ENCODE data around the gene DNAJA3. TPM values are rescaled to one million over a fixed set of nuclear protein-coding genes. Genes with fewer than 3 reads are reported as not detected.

DNAJA3 gene
- total and polyA plus RNA-seq, 9 of the 15 experiments (the other 6 are each of a cell fraction or from before 2014, with no cell fraction given): 8.1 to 105 (median 79.0) TPM

GRCh38 chr16:4486126-4486893 is 60.6 kb downstream of the DNAJA3 start:
- FAIRE-seq (no peak), DNase-seq (ENCODE audit: extremely low read depth in 1 of 4, low spot score in 3 of 4) (no peak), ATAC-seq (no peak; the same call in 1 of the 3 replicates)
- intact Hi-C loops (cut with micrococcal nuclease): no loop called here
- Histone ChIP-seq H3K4me3 (no peak overlapping the region), H3K9ac (ENCODE audit: insufficient read depth in 1 of 2, low read depth in 2 of 2, low read length in 2 of 2) (no peak overlapping the region), H4K20me1 (replicated peaks; ENCODE audit: control insufficient read depth, insufficient read depth, low read length) (0 out of 2 replicates have a peak, but pooled peaks cover 5% of the 10 kb centered on the region), H2AFZ (ENCODE audit: low read depth, low read length) (no peak overlapping the region), H3K27me3 (ENCODE audit: control insufficient read depth in 2 of 2, insufficient read depth in 2 of 2, low read length in 2 of 2) (no peaks in the 10 kb centered on the region), H3K9me3 (replicated peaks; ENCODE audit: control insufficient read depth, insufficient read depth, low read depth, low read length) (no peaks in the 10 kb centered on the region), H3K4me2 (ENCODE audit: insufficient read depth, low read length) (no peak overlapping the region), H3K36me3 (ENCODE audit: control insufficient read depth, insufficient read depth, low read length) (peaks cover 78% of the 10 kb centered on the region), H3K9me1 (ENCODE audit: control insufficient read depth, insufficient read depth, low read length) (peaks cover 4% of the 10 kb centered on the region), H3K4me1 (replicated peaks in 1 of 2; ENCODE audit: control insufficient read depth in 2 of 2, insufficient read depth in 2 of 2, low read length in 2 of 2) (peaks cover 0 to 5% of the 10 kb centered on the region in 2 experiments; a peak in 2 of 5 replicates), H3K27ac (ENCODE audit: extremely low read depth, low read depth, low read length) (no peak overlapping the region), H3K79me2 (ENCODE audit: control insufficient read depth, insufficient read depth, low read length) (peaks cover 31% of the 10 kb centered on the region)
- ChIA-PET POLR2A (interaction anchor here (0.5 to 3.1 kb wide), 6 partner anchors 9 to 415 kb away, joined by 3 to 18 read pairs (median 3); partner anchors contain the start of gene HMOX2), CTCF (ENCODE audit: low intra/inter-chr PET ratio) (no interaction called here)
- no TSS peak for BruUV-seq (replicated peaks)
- 78% methylated on average over 3 of the region's 3 CpGs for WGBS (ENCODE audit: insufficient coverage, low coverage, missing lambda C conversion rate)
- TF ChIP-seq BRD4 (IDR thresholded peaks at IDR 0.05) (no peak), BACH1 (tag; IDR thresholded peaks at IDR 0.05) (no peak), ZNF77 (CRISPR knock-in tag; IDR thresholded peaks at IDR 0.05) (no peak)
- in situ Hi-C loops (cut with MboI): no loop called here

- Histone ChIP-seq H3K27me3 (ENCODE audit: control insufficient read depth in 2 of 2, insufficient read depth in 2 of 2, low read length in 2 of 2) (no peaks in the 10 kb centered on the region), H4K20me1 (replicated peaks; ENCODE audit: control insufficient read depth, insufficient read depth, low read length) (0 out of 2 replicates have a peak, but pooled peaks cover 5% of the 10 kb centered on the region), H3K4me2 (ENCODE audit: insufficient read depth, low read length) (no peak overlapping the region), H3K4me1 (replicated peaks in 1 of 2; ENCODE audit: control insufficient read depth in 2 of 2, insufficient read depth in 2 of 2, low read length in 2 of 2) (peaks cover 0 to 5% of the 10 kb centered on the region in 2 experiments; a peak in 2 of 5 replicates), H3K27ac (ENCODE audit: extremely low read depth, low read depth, low read length) (no peak overlapping the region), H3K9ac (ENCODE audit: insufficient read depth in 1 of 2, low read depth in 2 of 2, low read length in 2 of 2) (no peak overlapping the region), H3K36me3 (ENCODE audit: control insufficient read depth, insufficient read depth, low read length) (peaks cover 68% of the 10 kb centered on the region; the same call in 1 of the 3 replicates), H3K9me3 (replicated peaks; ENCODE audit: control insufficient read depth, insufficient read depth, low read depth, low read length) (no peaks in the 10 kb centered on the region), H3K4me3 (no peak overlapping the region), H2AFZ (ENCODE audit: low read depth, low read length) (no peak overlapping the region), H3K9me1 (ENCODE audit: control insufficient read depth, insufficient read depth, low read length) (no peaks in the 10 kb centered on the region), H3K79me2 (ENCODE audit: control insufficient read depth, insufficient read depth, low read length) (peaks cover 16% of the 10 kb centered on the region)
- ATAC-seq (no peak), FAIRE-seq (no peak), DNase-seq (ENCODE audit: extremely low read depth in 1 of 4, low spot score in 3 of 4) (no peak)
- intact Hi-C loops (cut with micrococcal nuclease): no loop called here
- POLR2A ChIA-PET: interaction anchor here (0.7 to 3.1 kb wide), 3 partner anchors 9 to 92 kb away, joined by 3 to 18 read pairs (median 3); partner anchors contain the start of gene HMOX2
- WGBS (ENCODE audit: insufficient coverage, low coverage, missing lambda C conversion rate): 82% methylated on average over 3 of the region's 5 CpGs
- CTCF ChIA-PET (ENCODE audit: low intra/inter-chr PET ratio): interaction anchor here (0.6 kb wide), 1 partner anchor 29 kb away, joined by 3 read pairs; no protein-coding TSS in a partner anchor
- in situ Hi-C loops (cut with MboI): no loop called here
- TF ChIP-seq ZNF586 (CRISPR knock-in tag; conservative IDR thresholded peaks at IDR 0.05) (no peak), ZNF184 (CRISPR knock-in tag; IDR thresholded peaks at IDR 0.05) (no peak), BMI1 (IDR thresholded peaks at IDR 0.05; ENCODE audit: low read length) (no peak), ERF (CRISPR knock-in tag; IDR thresholded peaks at IDR 0.05) (no peak), ZNF551 (CRISPR knock-in tag; IDR thresholded peaks at IDR 0.05) (no peak), ZKSCAN8 (CRISPR knock-in tag; IDR thresholded peaks at IDR 0.05) (no peak), TEAD2 (tag; IDR thresholded peaks at IDR 0.05) (no peak)
- TF ChIP-seq, protein P1, sequence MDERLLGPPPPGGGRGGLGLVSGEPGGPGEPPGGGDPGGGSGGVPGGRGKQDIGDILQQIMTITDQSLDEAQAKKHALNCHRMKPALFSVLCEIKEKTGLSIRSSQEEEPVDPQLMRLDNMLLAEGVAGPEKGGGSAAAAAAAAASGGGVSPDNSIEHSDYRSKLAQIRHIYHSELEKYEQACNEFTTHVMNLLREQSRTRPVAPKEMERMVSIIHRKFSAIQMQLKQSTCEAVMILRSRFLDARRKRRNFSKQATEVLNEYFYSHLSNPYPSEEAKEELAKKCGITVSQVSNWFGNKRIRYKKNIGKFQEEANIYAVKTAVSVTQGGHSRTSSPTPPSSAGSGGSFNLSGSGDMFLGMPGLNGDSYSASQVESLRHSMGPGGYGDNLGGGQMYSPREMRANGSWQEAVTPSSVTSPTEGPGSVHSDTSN (CRISPR knock-in tag; IDR thresholded peaks at IDR 0.05; ENCODE audit: low read depth): no peak
- TF ChIP-seq, protein P1 (tag; conservative IDR thresholded peaks at IDR 0.05; ENCODE audit: low read depth): no peak
- no TSS peak for BruUV-seq (replicated peaks)
Measured at GRCh38 chr16:4487955-4488498, 62.4 kb downstream of the DNAJA3 start.
